Tibial nerve (tissue), 3 donors: ENCODE measurements around the gene AOAH.

ENCODE experiments used
- CTCF ChIP-seq, 5 experiments: fragments of 200-600 bp in 3 of 5; fragments of 450-650 bp in 2 of 5; sonication (generic) in 3 of 5; IDR thresholded peaks; one replicate each; pipeline ENCODE4 v1.5.1; 2016 to 2019; ENCODE audit warnings: antibody characterized with exemption in 5 of 5, mild to moderate bottlenecking in 3 of 5, moderate library complexity in 2 of 5
- POLR2A ChIP-seq, 2 donors: fragments of 450-650 bp; IDR thresholded peaks; one replicate each; pipeline ENCODE4 v1.6.1; 2017; ENCODE audit warnings: antibody characterized with exemption in 2 of 2, mild to moderate bottlenecking in 2 of 2, moderate library complexity in 2 of 2

GRCh38 chr7:36615852-36616540 lies 108.3 kb downstream of the AOAH start:
- TF ChIP-seq CTCF (IDR thresholded peaks at IDR 0.05), result no peak
- no peak for TF ChIP-seq POLR2A (IDR thresholded peaks at IDR 0.05)
